GM23338 (cell line): ENCODE results near the gene EDA.

Experiments used
- CREB1 ChIP-seq: fragments of 250-450 bp; sonication (Bioruptor Pico); IDR thresholded peaks from 2 replicates; pipeline ENCODE4 v1.5.0; 2020; ENCODE audit warnings: low read depth, mild to moderate bottlenecking, moderate library complexity
- EZH2 ChIP-seq: fragments of 200-600 bp; sonication (generic); IDR thresholded peaks from one replicate; pipeline ENCODE4 v1.8.0; 2017; ENCODE audit warnings: antibody characterized with exemption, mild to moderate bottlenecking, low read depth; ENCODE audit not compliant: unreplicated experiment
- POLR2AphosphoS5 ChIP-seq: IDR thresholded peaks from 2 replicates; pipeline ENCODE4 v1.6.1; 2016; ENCODE audit warnings: antibody characterized with exemption, low read depth
- TF ChIP-seq, protein P1 (sequence below), 2 experiments: fragments of 200-600 bp in 1 of 2; sonication (generic) in 1 of 2; conservative IDR thresholded peaks; 2 replicates each; pipeline versions ENCODE4 v1.5.1 to v1.6.1; 2016 to 2017; ENCODE audit warnings: antibody characterized with exemption in 2 of 2, low read depth in 2 of 2, mild to moderate bottlenecking in 2 of 2, moderate library complexity in 1 of 2
- TF ChIP-seq, protein P2 (sequence below): IDR thresholded peaks from one replicate; pipeline ENCODE4 v1.6.1; 2018; ENCODE audit warnings: antibody characterized with exemption; ENCODE audit not compliant: unreplicated experiment

DNA sequence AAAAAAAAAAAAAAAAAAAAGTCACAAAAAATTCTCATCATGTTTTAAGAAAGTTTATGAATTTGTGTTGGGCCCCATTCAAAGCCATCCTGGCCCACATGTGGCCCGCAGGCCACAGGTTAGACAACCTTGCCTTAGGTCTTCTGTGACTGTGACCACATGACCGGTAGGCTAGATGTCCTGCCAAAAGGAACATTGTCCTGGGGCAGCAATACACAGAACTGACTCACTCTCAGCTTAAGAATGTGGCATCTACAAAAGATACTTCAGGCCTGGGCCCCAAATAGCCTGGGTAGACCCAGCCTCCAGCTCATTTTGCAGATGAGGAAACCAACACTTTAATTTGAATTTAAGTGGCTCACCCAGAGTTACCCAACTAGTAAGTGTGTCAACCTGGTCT is 423.8 kb downstream of the EDA start:
- TF ChIP-seq, protein P1, sequence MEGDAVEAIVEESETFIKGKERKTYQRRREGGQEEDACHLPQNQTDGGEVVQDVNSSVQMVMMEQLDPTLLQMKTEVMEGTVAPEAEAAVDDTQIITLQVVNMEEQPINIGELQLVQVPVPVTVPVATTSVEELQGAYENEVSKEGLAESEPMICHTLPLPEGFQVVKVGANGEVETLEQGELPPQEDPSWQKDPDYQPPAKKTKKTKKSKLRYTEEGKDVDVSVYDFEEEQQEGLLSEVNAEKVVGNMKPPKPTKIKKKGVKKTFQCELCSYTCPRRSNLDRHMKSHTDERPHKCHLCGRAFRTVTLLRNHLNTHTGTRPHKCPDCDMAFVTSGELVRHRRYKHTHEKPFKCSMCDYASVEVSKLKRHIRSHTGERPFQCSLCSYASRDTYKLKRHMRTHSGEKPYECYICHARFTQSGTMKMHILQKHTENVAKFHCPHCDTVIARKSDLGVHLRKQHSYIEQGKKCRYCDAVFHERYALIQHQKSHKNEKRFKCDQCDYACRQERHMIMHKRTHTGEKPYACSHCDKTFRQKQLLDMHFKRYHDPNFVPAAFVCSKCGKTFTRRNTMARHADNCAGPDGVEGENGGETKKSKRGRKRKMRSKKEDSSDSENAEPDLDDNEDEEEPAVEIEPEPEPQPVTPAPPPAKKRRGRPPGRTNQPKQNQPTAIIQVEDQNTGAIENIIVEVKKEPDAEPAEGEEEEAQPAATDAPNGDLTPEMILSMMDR (conservative IDR thresholded peaks at IDR 0.05; ENCODE audit: low read depth in 2 of 2) = no peak
- TF ChIP-seq, protein P2, sequence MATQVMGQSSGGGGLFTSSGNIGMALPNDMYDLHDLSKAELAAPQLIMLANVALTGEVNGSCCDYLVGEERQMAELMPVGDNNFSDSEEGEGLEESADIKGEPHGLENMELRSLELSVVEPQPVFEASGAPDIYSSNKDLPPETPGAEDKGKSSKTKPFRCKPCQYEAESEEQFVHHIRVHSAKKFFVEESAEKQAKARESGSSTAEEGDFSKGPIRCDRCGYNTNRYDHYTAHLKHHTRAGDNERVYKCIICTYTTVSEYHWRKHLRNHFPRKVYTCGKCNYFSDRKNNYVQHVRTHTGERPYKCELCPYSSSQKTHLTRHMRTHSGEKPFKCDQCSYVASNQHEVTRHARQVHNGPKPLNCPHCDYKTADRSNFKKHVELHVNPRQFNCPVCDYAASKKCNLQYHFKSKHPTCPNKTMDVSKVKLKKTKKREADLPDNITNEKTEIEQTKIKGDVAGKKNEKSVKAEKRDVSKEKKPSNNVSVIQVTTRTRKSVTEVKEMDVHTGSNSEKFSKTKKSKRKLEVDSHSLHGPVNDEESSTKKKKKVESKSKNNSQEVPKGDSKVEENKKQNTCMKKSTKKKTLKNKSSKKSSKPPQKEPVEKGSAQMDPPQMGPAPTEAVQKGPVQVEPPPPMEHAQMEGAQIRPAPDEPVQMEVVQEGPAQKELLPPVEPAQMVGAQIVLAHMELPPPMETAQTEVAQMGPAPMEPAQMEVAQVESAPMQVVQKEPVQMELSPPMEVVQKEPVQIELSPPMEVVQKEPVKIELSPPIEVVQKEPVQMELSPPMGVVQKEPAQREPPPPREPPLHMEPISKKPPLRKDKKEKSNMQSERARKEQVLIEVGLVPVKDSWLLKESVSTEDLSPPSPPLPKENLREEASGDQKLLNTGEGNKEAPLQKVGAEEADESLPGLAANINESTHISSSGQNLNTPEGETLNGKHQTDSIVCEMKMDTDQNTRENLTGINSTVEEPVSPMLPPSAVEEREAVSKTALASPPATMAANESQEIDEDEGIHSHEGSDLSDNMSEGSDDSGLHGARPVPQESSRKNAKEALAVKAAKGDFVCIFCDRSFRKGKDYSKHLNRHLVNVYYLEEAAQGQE = no peak
- TF ChIP-seq POLR2AphosphoS5 = no peak
- TF ChIP-seq EZH2 = no peak
- TF ChIP-seq CREB1 = no peak
